C1 segment of cervical spinal cord (tissue), 14 donors: ENCODE data around the gene ACAD8.
"Not testable (repeated sequence)": the region's sequence is repeated elsewhere in the genome, so short reads cannot be mapped to it uniquely, and the experiment has no call there.

Experiments used
- DNase-seq, 14 donors: peaks; one replicate each; lab custom pipeline; 2025; lab: John Stamatoyannopoulos, UW

Gene ACAD8

GRCh38 chr11:134266841-134267251, 13.5 kb downstream of the ACAD8 start:
- DNase-seq = no peak

- no peak for DNase-seq
These were observed 14.1 kb downstream of the ACAD8 start for GRCh38 chr11:134267461-134267860.

DNA sequence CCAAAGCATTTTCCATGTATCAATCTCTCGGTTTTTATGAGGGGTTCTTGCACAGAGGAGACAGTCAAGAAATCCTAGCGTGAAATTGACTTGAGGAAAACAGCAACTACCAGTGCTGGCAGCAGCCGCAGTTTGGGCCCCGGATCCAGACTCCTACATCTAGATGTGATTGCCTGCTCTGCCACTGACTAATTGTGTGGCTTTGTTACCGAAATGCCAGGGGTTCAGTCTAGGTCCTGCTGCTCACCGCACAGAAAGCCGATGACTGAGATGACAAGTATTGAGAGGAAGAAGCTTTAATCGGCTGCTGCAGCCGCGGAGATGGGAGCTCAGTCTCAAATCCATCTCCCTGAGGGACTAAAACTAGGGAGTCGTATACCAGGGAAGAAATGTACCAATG, 14.6 kb downstream of the ACAD8 start:
- DNase-seq = no peak

- DNase-seq = no peak
These were observed 16.9 kb downstream of the ACAD8 start for GRCh38 chr11:134270250-134270714.

GRCh38 chr11:134271978-134272377, 18.6 kb downstream of the ACAD8 start:
- DNase-seq = no peak

GRCh38 chr11:134272381-134273316, 19.3 kb downstream of the ACAD8 start:
- DNase-seq = no peak

GRCh38 chr11:134273317-134273712, 19.9 kb downstream of the ACAD8 start:
- DNase-seq = no peak

- no peak for DNase-seq
These were observed 21.8 kb downstream of the ACAD8 start for GRCh38 chr11:134275188-134275533.

DNA sequence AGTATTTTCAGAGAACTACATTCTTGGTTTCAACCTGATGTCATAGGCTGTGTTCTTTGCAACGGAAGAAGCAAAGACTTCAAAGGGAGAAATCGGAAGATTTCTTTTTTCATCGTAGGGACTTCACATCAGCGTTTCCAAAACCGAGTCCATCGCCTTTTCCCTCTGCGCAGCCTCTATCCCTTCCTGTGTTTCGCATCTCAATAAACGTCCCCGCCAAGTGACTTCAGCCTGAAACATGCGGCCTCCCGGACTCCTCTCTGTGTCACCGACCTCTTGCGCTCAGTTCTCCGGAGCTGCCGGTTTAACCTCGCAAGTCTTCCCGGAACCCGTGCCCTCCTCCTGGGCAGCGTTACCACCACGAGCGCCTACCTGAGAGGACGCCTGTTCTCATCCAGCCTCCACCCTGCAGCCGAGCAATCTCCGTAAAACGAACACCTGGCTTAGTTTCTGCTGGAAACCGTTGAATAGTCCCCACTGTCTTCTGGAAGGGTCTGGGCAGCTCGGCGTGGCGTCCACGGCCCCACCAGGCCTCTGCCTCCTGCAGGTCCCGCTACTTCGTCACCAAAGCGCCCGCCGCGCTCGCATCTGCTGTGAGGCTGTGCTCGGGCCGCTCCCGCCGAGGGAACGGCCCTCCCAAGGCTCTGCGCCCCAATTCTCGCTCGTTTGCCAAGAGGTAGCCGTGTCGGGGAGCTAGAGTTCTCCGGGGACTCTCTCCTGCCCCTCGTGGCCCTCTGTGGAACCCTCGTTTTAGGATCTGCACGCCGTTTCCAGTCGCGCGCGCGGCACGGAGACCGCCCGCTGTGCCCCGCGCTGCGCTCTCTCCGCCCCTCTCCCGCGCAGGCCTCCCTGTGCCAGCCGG, 22.4 kb downstream of the ACAD8 start, which contains the start of gene GLB1L3:
Gene GLB1L3, plus strand, starts transcription at position 846 of the 862 bp plus-strand sequence. CDS start 362 bp downstream, outside the sequence.
- peak in 2 of 14 donors; percentile 5 to 69 for DNase-seq

GRCh38 chr11:134276396-134277182, 23.2 kb downstream of the ACAD8 start:
- peak in 1 of 14 donors; percentile 59 for DNase-seq

DNA sequence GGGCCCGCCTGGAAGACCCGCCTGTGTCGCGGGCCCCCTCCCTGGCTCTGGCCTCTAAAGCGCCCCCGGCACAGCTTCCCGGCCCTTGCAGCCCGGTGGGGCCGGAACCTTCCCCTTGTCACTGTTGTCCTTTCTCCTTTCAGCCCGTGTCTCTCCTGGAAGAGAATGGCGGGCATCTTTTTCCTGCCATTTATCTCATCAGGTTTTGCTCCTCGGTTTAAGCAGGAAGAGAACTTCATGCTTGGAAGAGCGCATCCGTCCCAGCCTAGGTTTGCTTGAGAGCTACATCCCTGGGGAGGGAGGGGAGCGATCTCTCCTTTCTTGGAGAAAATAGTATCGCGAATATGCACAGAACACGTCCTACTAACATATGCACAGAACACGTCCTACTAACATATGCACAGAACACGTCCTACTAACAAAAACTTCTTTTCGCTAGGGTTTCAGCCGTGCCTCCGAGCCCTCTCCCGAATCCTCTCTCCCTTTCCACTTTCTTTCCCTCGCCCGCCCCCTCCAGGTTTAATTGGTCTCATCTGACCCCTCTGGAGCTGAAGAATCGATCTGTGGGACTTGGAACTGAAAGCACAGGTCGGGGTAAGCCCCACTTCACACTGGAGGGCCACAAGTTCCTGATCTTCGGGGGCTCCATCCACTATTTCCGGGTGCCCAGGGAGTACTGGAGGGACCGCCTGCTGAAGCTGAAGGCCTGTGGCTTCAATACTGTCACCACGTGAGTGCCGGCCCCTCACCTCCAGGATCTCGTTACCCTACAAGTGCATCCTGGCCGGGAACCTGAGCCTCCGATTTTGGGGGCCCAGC, 24.0 kb downstream of the ACAD8 start:
- no peak for DNase-seq

DNA sequence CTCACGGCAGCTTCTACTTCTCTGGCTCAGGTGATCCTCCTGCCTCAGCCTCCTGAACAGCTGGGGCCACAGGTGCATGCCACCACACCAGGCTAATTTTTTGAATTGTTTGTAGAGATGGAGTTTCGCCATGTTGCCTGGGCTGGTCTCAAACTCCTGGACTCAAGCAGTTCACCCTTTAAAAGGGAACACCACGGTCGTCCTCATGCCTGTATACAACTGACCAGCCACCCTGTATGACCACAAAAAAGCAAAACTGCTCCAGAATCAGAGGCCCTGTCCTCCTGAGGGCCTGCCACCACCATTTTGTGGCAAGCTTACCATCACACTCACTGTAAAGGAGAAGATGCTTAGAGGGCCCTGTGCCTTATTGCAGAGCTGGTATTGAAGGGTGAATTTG, 25.0 kb downstream of the ACAD8 start:
- DNase-seq = no peak

- DNase-seq = not testable (repeated sequence)
These were observed 28.3 kb downstream of the ACAD8 start for GRCh38 chr11:134281635-134282034.

GRCh38 chr11:134282121-134283045, 29.0 kb downstream of the ACAD8 start:
- DNase-seq = no peak

DNA sequence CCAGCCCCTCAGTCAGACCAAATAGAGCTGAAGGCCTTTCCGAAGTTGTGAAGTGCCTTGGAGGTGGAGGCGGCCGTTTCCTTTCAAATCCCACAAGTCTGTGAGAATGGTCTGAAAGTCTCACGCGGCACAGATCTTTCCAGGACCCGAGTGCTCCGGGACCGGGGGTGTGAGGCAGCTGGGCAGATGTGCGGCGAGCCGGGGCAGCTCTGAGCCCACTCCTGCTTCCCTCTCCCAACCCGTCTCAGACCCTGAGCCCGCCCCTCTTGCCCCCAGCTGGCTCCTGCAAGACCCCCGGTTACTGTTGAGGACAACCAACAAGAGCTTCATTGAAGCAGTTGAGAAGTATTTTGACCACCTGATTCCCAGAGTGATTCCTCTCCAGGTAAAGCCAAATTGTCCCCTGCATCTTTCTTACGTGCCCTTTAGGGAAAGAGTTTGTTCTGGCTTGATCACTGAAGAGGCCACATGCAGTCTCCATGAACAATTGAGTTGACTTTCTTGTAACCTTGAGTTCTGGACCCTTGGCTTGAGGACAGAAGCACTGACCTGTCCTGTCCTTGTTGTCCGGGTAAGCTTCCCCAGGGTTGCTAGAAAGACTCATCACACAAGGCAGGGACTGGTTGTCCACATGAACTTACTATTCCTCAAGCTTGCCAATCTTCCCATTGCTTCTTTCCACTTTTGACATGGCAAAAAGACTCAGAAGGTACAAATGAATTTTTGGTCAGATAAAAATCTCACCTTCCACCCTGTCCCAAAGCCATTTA, 30.3 kb downstream of the ACAD8 start:
- DNase-seq = no peak

- not testable (repeated sequence) for DNase-seq
These were observed 31.0 kb downstream of the ACAD8 start for GRCh38 chr11:134284349-134284748.

DNA sequence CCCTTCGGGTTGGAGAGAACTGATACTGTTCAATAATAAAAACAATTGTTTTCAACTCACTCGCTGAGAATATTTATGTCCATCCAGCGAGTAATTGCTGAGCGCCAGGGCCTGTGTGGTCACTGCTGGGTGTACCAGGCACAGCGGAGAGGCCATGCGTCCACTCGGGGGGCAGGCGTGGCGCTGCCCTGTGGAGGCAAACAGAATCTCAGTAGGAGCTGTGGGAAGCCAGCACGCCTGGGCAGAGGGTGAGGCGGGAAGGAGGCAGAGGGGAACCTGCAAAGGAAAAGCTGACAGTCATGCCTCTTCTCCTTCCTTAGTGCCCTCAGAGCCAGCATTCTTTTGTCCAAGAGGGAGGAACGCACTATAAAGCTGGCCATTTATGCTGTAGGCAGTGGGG, 34.2 kb downstream of the ACAD8 start:
- DNase-seq = no peak

DNA sequence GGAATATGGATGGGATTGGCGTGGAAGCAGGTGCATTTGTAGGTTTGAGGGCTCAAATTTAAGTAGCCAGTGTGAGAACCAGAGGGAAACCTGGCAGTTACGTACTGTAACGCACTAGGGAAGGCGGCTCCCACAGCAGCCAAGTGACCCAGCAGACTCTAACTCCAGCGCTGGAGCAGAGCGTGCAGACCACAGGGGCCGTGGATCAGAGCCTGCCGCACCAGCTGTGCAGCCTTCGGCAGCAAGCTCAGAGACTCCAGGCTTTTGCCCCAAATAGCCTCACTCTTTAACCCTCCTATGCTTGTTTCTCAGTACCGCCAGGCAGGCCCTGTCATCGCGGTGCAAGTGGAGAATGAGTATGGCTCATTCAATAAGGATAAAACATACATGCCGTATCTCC, 35.1 kb downstream of the ACAD8 start:
- no peak for DNase-seq

DNA sequence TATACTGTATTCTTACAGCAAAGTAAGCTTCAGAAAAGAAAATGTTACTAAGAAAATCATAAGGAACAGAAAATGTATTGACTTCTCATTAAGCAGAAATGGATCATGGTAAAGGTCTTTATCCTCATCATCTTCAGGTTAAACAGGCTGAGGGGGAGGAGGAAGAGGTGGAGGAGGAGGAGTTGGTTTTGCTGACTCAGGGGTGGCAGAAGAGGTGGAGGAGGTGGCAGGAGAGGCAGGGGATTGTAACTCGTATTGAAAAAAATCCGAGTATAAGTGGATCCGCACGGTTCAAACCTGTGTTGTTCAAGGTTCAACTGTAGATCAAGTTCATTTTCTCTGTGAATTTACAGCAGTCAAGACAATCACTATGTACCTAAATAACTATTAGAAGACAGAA, 35.8 kb downstream of the ACAD8 start:
- no peak for DNase-seq
